Peyer's patch (tissue), 4 donors: ENCODE data around the gene NFATC3.

ENCODE experiments used
- POLR2A ChIP-seq, 2 donors: fragments of 450-650 bp; IDR thresholded peaks; one replicate each; pipeline ENCODE4 v1.5.1; 2017; ENCODE audit warnings: antibody characterized with exemption in 2 of 2, mild to moderate bottlenecking in 2 of 2, moderate library complexity in 2 of 2
- TF ChIP-seq, protein P1 (sequence below), 6 experiments: fragments of 450-650 bp in 4 of 6; fragments of 200-600 bp in 2 of 6; sonication (generic) in 1 of 6; IDR thresholded peaks; one replicate each; pipeline ENCODE4 v1.5.1; 2017 to 2019; ENCODE audit warnings: antibody characterized with exemption in 6 of 6, mild to moderate bottlenecking in 3 of 6, moderate library complexity in 1 of 6

DNA sequence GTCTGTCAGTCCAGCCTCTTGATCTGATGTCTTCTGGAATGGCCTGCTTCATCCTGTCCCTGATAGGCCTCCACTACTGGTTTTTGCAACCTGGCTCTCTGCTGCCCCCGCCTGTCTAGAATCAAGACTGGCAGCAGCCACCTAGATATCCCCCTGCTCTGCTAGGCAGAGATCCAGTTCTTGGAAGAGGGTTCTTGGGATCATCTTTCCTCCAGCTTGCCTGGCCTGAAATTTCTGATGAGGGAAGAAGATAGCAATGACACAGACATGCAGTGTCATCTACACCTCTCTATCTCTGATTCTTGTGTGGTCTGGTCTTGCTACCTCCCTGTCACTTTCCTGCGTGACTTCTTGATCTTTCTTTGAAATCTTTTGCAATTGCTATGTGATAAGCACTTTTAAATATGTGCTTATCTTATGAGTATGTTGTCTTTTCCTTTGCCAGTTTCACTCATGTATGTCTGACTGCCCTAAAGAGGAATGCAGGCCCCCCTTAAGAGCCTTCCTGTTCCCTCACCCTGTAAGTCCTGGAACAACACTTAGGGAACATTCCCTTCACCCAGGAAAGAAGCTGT is 20.3 kb upstream of the NFATC3 start:
- TF ChIP-seq POLR2A (IDR thresholded peaks at IDR 0.05): no peak
- TF ChIP-seq, protein P1, sequence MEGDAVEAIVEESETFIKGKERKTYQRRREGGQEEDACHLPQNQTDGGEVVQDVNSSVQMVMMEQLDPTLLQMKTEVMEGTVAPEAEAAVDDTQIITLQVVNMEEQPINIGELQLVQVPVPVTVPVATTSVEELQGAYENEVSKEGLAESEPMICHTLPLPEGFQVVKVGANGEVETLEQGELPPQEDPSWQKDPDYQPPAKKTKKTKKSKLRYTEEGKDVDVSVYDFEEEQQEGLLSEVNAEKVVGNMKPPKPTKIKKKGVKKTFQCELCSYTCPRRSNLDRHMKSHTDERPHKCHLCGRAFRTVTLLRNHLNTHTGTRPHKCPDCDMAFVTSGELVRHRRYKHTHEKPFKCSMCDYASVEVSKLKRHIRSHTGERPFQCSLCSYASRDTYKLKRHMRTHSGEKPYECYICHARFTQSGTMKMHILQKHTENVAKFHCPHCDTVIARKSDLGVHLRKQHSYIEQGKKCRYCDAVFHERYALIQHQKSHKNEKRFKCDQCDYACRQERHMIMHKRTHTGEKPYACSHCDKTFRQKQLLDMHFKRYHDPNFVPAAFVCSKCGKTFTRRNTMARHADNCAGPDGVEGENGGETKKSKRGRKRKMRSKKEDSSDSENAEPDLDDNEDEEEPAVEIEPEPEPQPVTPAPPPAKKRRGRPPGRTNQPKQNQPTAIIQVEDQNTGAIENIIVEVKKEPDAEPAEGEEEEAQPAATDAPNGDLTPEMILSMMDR (IDR thresholded peaks at IDR 0.05): peak; percentile 62 to 84 (median 72)
